ENCODE data around the gene REXO4. TPM values are rescaled to one million over a fixed set of nuclear protein-coding genes. Genes with fewer than 3 reads are reported as not detected.
"Not testable (repeated sequence)": the region's sequence is repeated elsewhere in the genome, so short reads cannot be mapped to it uniquely, and the experiment has no call there.

REXO4 gene
- total RNA-seq, 1 donor from 2014 or later, result 15.1 TPM

- no peak for DNase-seq
Observed at GRCh38 chr9:133420392-133420827, 2.6 kb upstream of the REXO4 start.

DNA sequence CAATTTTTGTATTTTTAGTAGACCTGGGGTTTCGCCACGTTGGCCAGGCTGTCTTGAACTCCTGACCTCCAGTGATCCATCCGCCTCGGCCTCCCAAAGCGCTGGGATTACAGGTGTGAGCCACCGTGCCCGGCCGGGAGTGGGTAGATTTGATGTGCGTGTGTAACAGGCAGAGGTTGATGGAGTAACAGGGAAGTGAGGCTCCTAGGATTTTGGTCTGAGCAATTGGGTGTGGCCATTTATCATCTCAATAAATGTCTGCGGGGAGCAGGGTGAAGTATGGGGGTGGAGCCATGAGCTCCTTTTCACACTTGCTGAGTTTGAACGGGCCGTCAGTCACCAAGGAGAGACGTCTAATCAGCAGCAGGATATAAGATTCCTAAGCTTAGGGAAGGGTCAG is 1.2 kb upstream of the REXO4 start:
- DNase-seq, result no peak

DNA sequence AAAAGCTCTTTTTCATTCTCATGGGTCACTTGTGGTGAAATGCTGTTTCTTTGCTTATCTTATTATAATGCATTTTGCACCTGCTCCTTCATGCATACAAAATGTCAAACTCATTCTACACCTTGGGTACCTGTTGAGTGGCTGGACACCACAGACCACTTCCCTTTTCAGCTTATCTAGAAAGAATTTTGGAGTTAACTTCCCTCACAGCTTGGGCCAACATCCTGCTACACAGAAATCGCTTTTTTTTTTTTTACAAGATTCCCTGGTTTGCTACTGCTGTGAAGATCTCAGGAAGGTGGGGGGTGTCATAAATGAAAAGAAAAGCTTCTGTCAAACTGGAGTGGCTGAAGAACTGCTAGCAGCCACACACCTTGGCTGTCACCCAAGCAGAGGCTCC is 2.6 kb downstream of the REXO4 start:
- no peak for DNase-seq

GRCh38 chr9:133408042-133408441 is 9.8 kb downstream of the REXO4 start:
- no peak for DNase-seq

- peak; percentile 52 for DNase-seq
Observed at GRCh38 chr9:133406480-133407307, 11.1 kb downstream of the REXO4 start.

DNA sequence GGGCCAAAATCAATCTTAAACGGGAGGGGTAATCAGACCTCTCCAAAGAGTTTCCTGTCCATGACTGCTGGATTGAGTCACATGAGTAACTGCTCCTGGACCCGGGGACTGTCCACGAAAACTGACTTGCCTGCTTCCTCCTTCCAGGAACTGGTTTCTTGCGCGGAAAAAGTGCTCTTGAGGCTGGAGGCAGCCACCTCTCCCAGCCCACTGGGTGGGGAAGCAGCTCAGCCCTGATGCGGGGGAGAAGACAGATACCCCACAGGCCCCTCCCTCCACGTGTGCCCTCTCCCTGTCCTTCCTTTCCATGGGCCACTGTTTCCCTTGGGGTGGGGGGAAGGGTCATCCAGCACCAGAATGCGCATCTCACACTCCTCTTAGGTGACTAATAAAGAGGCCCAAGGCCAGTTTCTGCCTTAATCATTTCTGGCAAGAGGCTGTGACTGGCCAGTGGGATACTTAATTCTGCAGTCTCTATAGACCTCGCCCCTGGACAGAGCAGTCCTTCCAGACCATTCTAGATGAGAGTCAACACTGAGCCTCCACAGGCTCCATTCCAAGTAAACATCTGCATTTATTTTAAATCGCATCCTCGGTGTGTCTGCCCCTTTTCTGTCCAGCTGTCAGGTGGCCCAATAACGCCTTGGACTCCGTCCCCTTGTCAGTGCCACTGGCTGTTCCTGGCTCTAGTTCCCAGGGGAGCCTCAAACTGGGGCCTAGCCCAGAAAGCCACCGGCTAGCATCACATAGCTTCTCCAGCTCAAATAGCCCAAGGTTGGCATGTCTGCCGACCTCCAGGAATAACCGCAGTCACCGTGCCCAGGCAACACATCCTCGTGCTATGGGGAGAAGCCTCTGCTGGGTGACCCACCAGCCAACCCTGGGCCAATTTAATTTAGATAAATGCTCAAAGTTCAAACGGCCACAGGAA is 12.0 kb downstream of the REXO4 start:
- no peak for DNase-seq

GRCh38 chr9:133404454-133405002 is 13.3 kb downstream of the REXO4 start:
- DNase-seq, result no peak

DNA sequence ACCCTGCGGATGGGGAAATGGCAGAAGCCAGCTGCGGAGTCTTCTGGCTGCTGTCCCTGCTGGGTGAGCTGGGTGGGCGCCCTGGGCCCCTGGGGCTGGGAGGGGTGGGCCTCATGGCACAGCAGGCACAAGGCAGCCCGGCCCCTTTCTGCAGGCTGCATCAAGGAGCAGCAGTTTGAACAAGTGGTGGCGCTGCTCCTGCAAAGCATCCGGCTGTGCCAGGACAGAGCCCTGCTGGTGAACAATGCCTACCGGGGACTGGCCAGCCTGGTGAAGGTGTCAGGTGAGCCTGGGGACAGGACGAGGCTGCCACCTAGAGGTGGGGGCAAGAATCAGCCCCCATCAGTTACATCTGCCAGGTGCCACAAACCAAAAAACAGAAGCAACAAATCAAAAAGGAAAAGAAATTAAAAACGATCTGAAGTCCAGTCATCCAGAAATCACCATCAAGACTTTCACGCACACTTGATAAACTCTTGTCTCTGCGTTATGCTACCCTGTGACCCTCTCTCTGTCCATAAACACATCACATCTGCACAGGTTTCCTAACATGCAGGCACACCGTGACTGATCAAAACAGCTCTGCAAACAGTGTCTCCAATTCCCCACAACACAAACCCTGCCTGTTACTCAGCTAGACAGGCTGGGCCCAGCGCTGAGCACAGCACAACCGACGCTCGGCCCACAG is 13.9 kb downstream of the REXO4 start:
- no peak for DNase-seq

GRCh38 chr9:133402689-133403088 is 15.1 kb downstream of the REXO4 start:
- no peak for DNase-seq

GRCh38 chr9:133401588-133401987 is 16.2 kb downstream of the REXO4 start:
- DNase-seq, result no peak

DNA sequence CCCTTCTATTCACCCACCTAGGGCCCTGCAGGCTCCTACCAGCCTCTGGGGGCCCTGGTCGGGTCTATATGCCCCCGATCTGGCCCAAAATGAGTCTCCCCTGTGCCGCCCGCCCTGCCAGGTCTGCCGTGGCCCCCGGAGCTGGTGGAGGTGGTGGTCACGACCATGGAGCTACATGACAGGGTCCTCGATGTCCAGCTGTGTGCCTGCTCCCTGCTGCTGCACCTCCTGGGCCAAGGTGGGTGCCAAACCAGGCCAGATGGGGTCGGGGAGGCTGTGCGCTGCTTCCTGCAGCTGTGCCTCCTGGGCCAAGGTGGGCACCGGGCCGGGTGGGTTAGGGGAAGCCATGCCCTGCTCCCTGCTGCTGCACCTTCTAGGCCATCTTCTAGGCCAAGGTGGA is 17.5 kb downstream of the REXO4 start:
- no peak for DNase-seq

DNA sequence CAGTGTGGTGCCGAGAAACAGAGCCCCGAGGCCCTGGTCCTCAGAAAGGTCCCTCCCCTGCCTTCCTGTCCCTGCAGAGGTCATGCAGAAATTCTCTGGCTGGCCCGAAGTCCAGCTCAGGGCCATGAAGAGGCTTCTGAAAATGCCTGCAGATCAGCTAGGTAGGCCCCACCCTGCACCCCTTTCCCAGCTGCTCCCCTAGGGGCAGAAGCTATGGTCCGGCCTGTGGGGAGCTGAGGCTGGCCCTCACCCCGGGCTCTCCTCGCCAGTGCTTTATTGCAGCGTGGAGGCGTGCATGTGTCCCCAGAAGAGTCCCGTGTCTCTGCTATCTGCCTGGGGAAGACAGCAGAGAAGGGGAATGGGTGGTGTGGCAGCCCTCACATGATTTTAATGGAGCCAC is 19.9 kb downstream of the REXO4 start:
- no peak for DNase-seq

DNA sequence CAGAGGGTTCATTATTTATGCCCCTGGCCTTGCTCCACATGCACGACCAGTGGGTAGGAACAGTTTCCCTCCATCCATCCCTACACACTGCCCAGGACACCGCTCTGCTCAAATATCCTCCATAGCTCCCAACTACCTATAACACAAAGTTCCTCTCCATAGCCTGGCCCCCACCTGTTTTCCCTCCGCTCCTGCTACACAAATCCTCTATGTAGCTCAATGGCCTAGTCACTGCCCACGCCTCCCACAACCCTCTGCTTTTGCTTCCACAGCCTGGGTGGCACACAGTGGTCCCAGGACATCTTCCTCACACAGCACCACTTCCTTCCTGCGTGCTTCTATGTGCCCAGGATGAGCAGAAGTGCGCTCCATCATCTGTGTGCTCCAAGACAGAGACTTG is 20.4 kb downstream of the REXO4 start:
- DNase-seq, result no peak

DNA sequence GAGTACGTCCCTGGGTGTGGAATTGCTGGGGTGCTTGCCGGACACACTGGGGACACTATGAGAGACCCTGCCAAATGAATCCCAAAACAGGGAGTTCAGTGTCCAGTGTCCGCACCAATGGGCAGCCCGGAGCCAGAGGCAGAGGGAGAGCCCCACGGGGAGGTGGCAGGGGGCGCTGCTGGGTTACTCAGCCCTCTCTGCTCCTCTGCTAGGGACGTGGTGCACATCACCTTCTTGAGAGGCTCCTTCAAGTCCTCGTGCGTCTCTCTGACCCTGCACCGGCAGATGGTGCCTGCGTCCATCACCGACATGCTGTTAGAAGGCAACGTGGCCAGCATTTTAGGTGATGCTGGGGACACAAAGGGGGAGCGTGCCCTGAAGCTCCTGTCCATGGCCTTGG is 20.9 kb downstream of the REXO4 start:
- DNase-seq, result no peak

DNA sequence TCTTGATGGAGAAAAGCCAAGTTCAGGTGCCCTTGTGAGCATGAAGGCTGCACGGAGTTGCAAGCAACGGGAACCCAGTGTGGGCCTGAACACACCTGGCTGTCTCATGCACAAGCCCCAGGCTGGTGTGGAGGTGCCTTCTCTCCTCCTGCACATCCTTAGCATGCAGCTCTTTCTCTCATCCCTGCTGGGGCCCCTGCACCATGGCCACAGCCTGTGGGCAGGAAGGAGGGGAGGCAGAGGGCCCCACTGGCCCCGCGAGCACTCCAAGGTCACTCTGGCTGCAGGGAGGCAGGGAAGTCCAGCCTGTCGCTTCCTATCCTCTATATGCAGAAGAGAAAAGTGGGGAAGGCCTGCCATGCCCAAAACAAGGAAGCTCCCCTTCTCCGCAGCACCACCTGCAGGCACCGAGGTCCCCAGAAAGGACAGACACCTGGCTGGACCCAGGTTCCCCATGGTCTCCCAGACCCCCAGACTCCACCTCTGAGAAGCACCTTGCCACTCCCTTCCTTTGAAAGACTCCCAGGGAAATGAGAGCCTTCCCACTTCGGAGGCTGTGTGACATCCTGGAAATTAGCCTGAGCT is 23.0 kb downstream of the REXO4 start:
- no peak for DNase-seq

GRCh38 chr9:133393399-133393798 is 24.4 kb downstream of the REXO4 start:
- DNase-seq, result no peak

DNA sequence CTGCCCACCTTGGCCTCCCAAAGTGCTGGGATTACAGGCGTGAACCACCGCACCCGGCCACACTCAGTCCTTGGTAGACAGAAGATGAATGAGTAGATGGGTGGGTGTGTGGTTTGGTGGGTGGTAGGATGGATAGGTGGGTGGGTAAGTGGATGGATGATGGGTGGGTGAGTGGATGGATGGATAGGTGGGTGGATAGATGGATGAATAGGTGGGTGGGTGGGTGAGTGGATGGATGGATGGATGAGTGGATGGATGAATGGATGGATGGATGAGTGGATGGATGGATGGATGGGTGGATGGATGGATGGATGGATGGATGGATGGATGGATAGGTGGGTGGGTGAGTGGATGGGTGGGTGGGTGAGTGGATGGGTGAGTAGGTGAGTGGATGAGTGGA is 25.5 kb downstream of the REXO4 start:
- not testable (repeated sequence) for DNase-seq

DNA sequence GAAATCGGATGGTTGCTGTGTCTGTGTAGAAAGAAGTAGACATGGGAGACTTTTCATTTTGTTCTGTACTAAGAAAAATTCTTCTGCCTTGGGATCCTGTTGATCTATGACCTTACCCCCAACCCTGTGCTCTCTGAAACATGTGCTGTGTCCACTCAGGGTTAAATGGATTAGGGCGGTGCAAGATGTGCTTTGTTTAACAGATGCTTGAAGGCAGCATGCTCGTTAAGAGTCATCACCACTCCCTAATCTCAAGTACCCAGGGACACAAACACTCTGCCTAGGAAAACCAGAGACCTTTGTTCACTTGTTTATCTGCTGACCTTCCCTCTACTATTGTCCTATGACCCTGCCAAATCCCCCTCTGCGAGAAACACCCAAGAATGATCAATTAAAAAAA is 26.4 kb downstream of the REXO4 start:
- not testable (repeated sequence) for DNase-seq

DNA sequence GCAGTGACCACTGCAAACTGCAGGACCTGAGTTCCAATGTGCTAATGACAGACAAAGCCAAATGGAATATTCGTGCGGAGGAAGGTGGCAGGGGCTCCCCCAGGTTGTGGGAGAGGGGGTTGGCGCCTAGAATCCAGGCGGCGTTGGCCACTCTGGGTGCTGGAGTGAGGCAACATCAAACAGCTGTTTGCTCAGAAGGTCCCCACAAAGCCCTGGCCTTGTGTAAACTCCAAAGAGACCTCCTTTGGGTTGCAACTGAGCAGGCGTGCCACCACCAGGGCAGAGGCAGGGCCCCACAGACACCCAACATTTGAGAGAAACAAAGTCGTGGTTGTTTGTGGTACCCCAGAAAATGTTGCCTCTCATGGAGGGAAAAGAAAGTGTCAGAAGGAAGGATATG is 27.1 kb downstream of the REXO4 start:
- no peak for DNase-seq

GRCh38 chr9:133389562-133389961 is 28.2 kb downstream of the REXO4 start:
- DNase-seq, result no peak

GRCh38 chr9:133389025-133389557 is 28.7 kb downstream of the REXO4 start:
- DNase-seq, result peak; percentile 30

DNA sequence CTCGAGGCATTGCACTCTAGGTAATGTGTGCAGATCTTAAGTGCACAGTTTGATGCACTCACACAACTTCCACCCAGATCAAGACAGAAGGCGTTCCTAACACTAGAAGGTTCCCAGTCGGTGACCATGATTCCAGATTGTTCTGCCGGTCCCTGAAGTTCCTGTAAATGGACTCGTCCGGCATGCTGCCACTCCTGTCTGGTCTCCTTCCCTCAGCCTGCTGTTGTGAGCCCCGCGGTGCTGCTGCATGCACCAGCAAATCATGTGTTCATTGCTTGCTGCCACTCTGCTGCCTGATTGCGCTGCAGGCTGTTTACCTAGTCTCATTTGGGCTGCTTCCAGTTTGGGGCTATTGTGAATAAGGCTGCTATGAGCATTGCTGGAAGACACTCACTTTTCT is 30.1 kb downstream of the REXO4 start:
- DNase-seq, result no peak

Data from occipital lobe (tissue), 2 donors.